Liver (tissue), 9 donors: ENCODE results near the gene SLC10A4. TPM values are rescaled to one million over a fixed set of nuclear protein-coding genes. Genes with fewer than 3 reads are reported as not detected.

Experiments
- DNase-seq: peaks from one replicate; pipeline ENCODE4 v3.0.0-alpha.2; 2017; ENCODE audit warnings: low spot score
- H3K27ac ChIP-seq, 2 donors: one replicate each; pipeline ENCODE4 v1.7.0; 2013; ENCODE audit warnings: inconsistent platforms in 2 of 2, low read length in 2 of 2, control low read depth in 1 of 2, low read depth in 1 of 2, mild to moderate bottlenecking in 1 of 2
- H3K27me3 ChIP-seq, 4 donors: one replicate each; pipeline versions ENCODE4 v1.6.1 to v1.7.0; 2013; ENCODE audit warnings: low read length in 3 of 4, inconsistent platforms in 1 of 4, mild to moderate bottlenecking in 1 of 4, moderate library complexity in 1 of 4; ENCODE audit not compliant: control insufficient read depth in 4 of 4, insufficient read depth in 4 of 4
- H3K36me3 ChIP-seq, 4 donors: one replicate each; pipeline versions ENCODE4 v1.6.1 to v1.7.0; 2013; ENCODE audit warnings: low read length in 3 of 4, mild to moderate bottlenecking in 3 of 4, low read depth in 1 of 4, moderate library complexity in 1 of 4; ENCODE audit not compliant: control insufficient read depth in 4 of 4, insufficient read depth in 3 of 4
- H3K4me1 ChIP-seq, 4 donors: one replicate each; pipeline versions ENCODE4 v1.6.1 to v1.7.0; 2013; ENCODE audit warnings: low read length in 3 of 4, mild to moderate bottlenecking in 3 of 4, moderate library complexity in 1 of 4; ENCODE audit not compliant: control insufficient read depth in 4 of 4, insufficient read depth in 4 of 4
- H3K4me3 ChIP-seq, 3 donors: one replicate each; pipeline versions ENCODE4 v1.6.1 to v1.7.0; 2013; ENCODE audit warnings: low read length in 3 of 3, control low read depth in 1 of 3, low read depth in 1 of 3, mild to moderate bottlenecking in 1 of 3
- H3K9ac ChIP-seq, 2 donors: one replicate each; pipeline ENCODE4 v1.7.0; 2013; ENCODE audit warnings: low read length in 2 of 2, mild to moderate bottlenecking in 2 of 2, moderate library complexity in 2 of 2, control low read depth in 1 of 2, low read depth in 1 of 2
- H3K9me3 ChIP-seq, 4 donors: one replicate each; pipeline versions ENCODE4 v1.6.1 to v1.7.0; 2013; ENCODE audit warnings: low read length in 3 of 4; ENCODE audit not compliant: control insufficient read depth in 4 of 4
- ATF3 ChIP-seq: IDR thresholded peaks from 2 replicates; pipeline ENCODE4 v1.6.1; 2016; ENCODE audit warnings: antibody characterized with exemption
- CTCF ChIP-seq: fragments of 150-350 bp; IDR thresholded peaks from 2 replicates; pipeline ENCODE4 v1.5.1; 2017; ENCODE audit warnings: improper control_type of control experiment, low read depth, low read length; ENCODE audit not compliant: missing input control
- FOXA1 ChIP-seq: IDR thresholded peaks from 2 replicates; pipeline ENCODE4 v1.6.1; 2016; ENCODE audit warnings: antibody characterized with exemption
- GABPA ChIP-seq, 2 donors: IDR thresholded peaks in 1 of 2; conservative IDR thresholded peaks in 1 of 2; 2 replicates each; pipeline ENCODE4 v1.6.1; 2016; ENCODE audit warnings: antibody characterized with exemption in 2 of 2, mild to moderate bottlenecking in 1 of 2, moderate library complexity in 1 of 2
- HNF4A ChIP-seq, 2 donors: conservative IDR thresholded peaks; 2 replicates each; pipeline ENCODE4 v1.6.1; 2016; ENCODE audit warnings: antibody characterized with exemption in 2 of 2, mild to moderate bottlenecking in 2 of 2
- JUND ChIP-seq, 2 donors: IDR thresholded peaks; 2 replicates each; pipeline ENCODE4 v1.6.1; 2016; ENCODE audit warnings: antibody characterized with exemption in 2 of 2
- MAX ChIP-seq: IDR thresholded peaks from 2 replicates; pipeline ENCODE4 v1.6.1; 2016; ENCODE audit warnings: antibody characterized with exemption
- NR2F2 ChIP-seq: IDR thresholded peaks from 2 replicates; pipeline ENCODE4 v1.6.1; 2016; ENCODE audit warnings: antibody characterized with exemption
- RAD21 ChIP-seq, 2 donors: IDR thresholded peaks; 2 replicates each; pipeline ENCODE4 v1.6.1; 2016; ENCODE audit warnings: antibody characterized with exemption in 2 of 2, mild to moderate bottlenecking in 2 of 2
- REST ChIP-seq: IDR thresholded peaks from 2 replicates; pipeline ENCODE4 v1.6.1; 2016; ENCODE audit warnings: antibody characterized with exemption, mild to moderate bottlenecking
- SP1 ChIP-seq: IDR thresholded peaks from 2 replicates; pipeline ENCODE4 v1.6.1; 2018; ENCODE audit warnings: antibody characterized with exemption, mild to moderate bottlenecking
- TAF1 ChIP-seq: conservative IDR thresholded peaks from 2 replicates; pipeline ENCODE4 v1.6.1; 2016; ENCODE audit warnings: antibody characterized with exemption, mild to moderate bottlenecking
- YY1 ChIP-seq: IDR thresholded peaks from 2 replicates; pipeline ENCODE4 v1.6.1; 2016; ENCODE audit warnings: antibody characterized with exemption, mild to moderate bottlenecking
- ZBTB33 ChIP-seq: IDR thresholded peaks from 2 replicates; pipeline ENCODE4 v1.6.1; 2016; ENCODE audit warnings: antibody characterized with exemption
- WGBS: extraction: QIAGEN DNeasy Blood & Tissue Kit; methylation state at CpG from one replicate; pipeline ENCODE4 v1.1.7; 2013; 5-methylcytosine and 5-hydroxymethylcytosine counted together
- polyA plus RNA-seq, 2 donors: library from polyadenylated mRNA; stranded (reverse) in 1 of 2; unstranded in 1 of 2; fragments of 200-250 nt in 1 of 2; fragments of >200 nt in 1 of 2; fragmentation: Nextera tagmentation in 1 of 2; extraction: Ambion mirVana in 1 of 2; gene quantifications; one replicate each; pipeline versions ENCODE4 v1.2.1 to v1.2.3, GENCODE V29; 2013 to 2015
- total RNA-seq, 2 donors: library from RNA; depleted of rRNA; stranded (reverse); fragments of >200 nt; gene quantifications; one replicate each; pipeline ENCODE4 v1.2.3, GENCODE V29; 2014
- donor health status: healthy.
- donor health status: healthy.
- donor health status: healthy.
- donor health status: healthy.
- donor health status: healthy.

Gene SLC10A4
- total and polyA plus RNA-seq, 4 donors = 0.08 to 1.8 TPM; not detected in 2

- Histone ChIP-seq H3K4me1 (peaks cover 2 to 9% (median 8%) of the 10 kb centered on the region in 4 donors), H3K36me3 (no peaks in the 10 kb centered on the region), H3K9ac (no peak overlapping the region), H3K27me3 (peaks cover 0 to 10% (median 3%) of the 10 kb centered on the region in 4 donors), H3K9me3 (peaks cover 0 to 8% (median 0%) of the 10 kb centered on the region in 4 donors), H3K4me3 (no peak overlapping the region), H3K27ac (no peak overlapping the region)
- 88% methylated on average over 1 of the region's 1 CpG for WGBS
- DNase-seq = no peak
- TF ChIP-seq HNF4A (conservative IDR thresholded peaks at IDR 0.05) (no peak), RAD21 (IDR thresholded peaks at IDR 0.05) (no peak), ZBTB33 (no peak), FOXA1 (no peak), MAX (no peak), GABPA (IDR thresholded peaks at IDR 0.05 in 1 of 2, conservative IDR thresholded peaks at IDR 0.05 in 1 of 2) (no peak), SP1 (no peak), JUND (IDR thresholded peaks at IDR 0.05) (no peak), REST (no peak), YY1 (no peak), CTCF (no peak), NR2F2 (no peak), ATF3 (no peak), TAF1 (no peak)
These were observed 1.6 kb upstream of the SLC10A4 start for GRCh38 chr4:48481581-48481980.

- H3K36me3 ChIP-seq = no peaks in the 10 kb centered on the region
- peaks cover 2 to 9% (median 8%) of the 10 kb centered on the region in 4 donors for H3K4me1 ChIP-seq
- H3K27me3 ChIP-seq = peaks cover 0 to 10% (median 5%) of the 10 kb centered on the region in 4 donors
- peaks cover 0 to 8% (median 0%) of the 10 kb centered on the region in 4 donors for H3K9me3 ChIP-seq
- H3K9ac ChIP-seq = no peak overlapping the region
- H3K4me3 ChIP-seq = peak overlapping the region in 1 of 3 donors; percentile 49
- DNase-seq = peak; percentile 37
- no peak overlapping the region for H3K27ac ChIP-seq
- 12% methylated on average over 66 of the region's 66 CpGs for WGBS
- TF ChIP-seq NR2F2 = no peak
- no peak for TF ChIP-seq YY1
- no peak for TF ChIP-seq MAX
- no peak for TF ChIP-seq ZBTB33
These were observed 792 bp downstream of the SLC10A4 start for GRCh38 chr4:48483777-48484493.
